Measurements from ENCODE around the gene IARS2.
"Not testable (repeated sequence)": the region's sequence is repeated elsewhere in the genome, so short reads cannot be mapped to it uniquely, and the experiment has no call there.

Gene IARS2

DNA sequence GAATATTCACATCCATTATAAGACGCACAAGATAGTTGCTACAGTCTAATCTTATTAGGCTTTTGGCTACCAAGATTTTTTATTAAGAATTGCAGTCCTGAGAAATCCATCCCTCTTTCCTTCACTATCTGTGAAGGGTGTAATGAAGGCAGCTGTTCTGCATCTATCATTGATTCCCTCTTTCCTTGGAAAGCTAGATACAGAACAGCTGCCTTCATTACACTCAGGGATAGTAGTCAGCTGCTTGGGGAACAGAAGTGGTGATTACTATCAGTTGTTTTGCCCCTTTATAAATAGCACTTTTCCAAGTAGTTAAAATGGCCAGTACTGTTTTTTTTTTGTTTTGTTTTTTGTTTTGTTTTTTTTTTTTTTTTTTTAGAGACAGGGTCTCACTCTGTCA is 70.2 kb downstream of the IARS2 start:
- no peak for DNase-seq (ENCODE audit: low read depth in 1 of 2, low spot score in 1 of 2)

DNA sequence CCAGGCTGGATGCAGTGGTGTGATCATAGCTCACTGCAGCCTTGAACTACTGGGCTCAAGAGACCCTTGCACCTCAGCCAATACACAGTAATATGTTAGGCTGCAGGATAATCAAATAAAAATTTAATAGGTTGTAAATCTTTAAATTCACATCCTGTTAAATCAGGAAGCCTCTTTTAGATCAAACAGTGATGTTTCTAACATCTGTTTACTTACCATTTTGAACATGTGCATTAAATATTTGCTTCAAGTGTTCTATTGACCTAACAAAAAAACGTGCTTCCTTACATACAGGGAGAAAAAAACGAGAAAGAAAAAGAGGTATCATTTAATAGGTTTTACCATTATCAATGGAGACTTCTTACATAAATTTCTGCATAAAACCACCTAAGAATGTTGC is 70.6 kb downstream of the IARS2 start:
- no peak for DNase-seq (ENCODE audit: low read depth in 1 of 2, low spot score in 1 of 2)

DNA sequence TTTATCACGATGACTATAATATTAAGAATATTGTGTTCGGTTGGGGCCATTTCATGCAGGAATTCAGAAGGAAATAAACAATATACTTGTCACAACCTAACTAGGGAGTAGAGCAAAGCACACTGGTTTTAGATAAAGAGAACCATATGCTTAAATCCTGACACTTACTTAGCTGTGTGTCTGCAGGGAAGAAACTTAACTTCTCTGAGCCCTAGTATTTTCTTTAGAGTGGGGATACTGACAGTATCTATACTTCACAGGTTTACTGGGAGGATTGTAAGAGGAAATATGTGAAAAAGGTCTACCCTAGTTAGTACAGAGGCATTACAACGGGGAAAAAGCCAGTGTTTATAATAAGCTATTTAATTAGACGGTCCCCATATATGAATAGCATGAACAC is 72.9 kb downstream of the IARS2 start:
- DNase-seq (ENCODE audit: low read depth in 1 of 2, low spot score in 1 of 2): no peak

DNA sequence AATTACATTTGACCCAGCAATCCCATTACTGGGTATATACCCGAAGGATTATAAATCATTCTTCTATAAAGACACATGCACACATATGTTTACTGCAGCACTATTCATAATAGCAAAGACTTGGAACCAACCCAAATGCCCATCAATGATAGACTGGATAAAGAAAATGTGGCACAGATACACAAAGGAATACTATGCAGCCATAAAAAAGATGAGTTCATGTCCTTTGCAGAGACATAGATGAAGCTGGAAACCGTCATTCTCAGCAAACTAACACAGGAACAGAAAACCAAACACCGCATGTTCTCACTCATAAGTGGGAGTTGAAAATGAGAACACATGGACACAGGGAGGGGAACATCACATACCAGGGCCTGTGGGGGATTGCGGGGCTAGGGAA is 76.0 kb downstream of the IARS2 start:
- DNase-seq (ENCODE audit: low read depth in 1 of 2, low spot score in 1 of 2): not testable (repeated sequence)

DNA sequence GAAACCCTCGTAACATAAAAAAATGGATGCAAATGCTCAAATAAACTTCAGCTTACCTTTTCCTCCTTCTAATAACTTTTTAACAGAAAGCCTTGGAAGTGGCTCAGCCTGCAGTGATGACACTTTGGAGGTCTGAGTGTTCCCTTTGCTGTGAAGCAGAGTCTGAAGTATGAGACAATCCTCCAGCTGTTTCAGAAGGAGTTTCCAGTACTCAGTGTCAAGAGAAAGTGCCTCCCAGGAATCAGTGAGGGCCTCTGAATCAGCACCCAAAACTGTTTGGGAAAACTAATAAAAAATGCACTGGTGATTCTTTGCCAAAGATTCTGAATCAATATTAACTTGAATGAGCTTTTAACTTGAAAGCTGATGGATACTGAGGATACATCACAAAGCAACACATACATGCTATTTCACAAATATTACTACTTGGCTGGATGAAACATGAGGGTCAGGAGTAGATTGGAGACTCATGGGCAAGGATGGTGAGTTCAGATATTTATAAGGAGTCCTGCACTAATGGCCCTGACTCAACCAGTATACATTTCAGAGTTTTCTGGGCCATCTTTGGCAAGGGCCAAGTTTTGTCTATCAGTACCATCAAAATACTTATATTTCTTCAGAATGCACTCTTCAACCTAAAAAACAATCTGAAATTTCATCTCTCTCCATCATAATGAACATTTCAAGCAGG is 77.0 kb downstream of the IARS2 start:
- no peak for DNase-seq (ENCODE audit: low read depth in 1 of 2, low spot score in 1 of 2)

DNA sequence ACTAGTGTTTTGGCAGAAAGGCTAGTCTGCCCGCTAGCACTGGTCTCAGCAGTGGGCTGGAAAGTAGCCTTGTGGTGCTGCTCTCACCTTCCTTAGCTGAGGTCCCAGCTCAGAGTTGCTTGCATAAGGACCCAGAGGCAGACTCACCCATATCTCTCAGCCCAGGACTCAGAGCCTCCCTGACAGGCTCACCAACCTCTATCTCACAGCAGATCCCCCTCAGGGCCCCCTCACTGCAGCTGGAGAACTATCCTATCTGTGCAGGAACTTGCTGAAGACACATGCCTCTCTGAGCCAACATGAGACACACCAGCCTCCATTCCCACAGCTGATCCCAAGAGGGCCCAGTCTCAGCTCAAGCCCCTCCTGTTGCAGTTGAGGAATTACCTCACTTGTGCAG is 82.6 kb downstream of the IARS2 start:
- no peak for DNase-seq (ENCODE audit: low read depth in 1 of 2, low spot score in 1 of 2)

DNA sequence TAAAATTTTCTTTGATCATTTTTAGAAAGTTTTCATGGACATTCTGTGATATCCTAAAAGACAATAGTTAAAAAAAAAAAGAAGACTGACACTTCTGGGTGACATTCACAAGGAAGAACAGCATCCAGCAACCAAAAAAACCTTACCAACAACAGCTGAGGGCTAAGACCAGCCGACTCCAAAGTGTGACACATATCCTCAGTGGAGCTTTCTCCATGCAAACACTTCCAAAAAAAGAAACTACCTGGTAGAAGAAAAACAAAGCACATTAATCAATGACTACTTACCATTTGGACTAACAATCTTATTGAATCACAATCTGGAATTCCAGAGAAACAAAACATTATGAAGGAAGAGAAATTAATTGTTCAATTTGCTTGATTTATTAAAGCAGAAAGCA is 88.2 kb downstream of the IARS2 start:
- no peak for DNase-seq (ENCODE audit: low read depth in 1 of 2, low spot score in 1 of 2)

DNA sequence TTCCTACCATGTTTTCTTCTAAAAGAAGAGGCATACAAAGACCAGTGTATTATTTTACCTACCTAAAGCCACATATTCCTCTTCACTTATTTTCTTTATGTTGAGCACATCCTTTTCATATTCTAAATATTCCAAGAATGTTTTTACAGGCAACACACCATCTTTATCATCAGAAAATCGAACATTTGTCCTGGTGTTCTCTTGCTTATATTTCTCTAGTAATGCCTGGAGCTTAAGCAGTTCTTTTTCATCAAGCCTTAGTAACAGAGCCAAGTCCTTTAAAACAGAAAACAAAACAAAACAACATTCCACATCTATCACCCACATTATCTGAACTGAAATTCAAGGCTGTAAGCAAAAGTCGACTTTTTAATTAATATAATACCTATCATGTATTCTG is 88.7 kb downstream of the IARS2 start:
- DNase-seq (ENCODE audit: low read depth in 1 of 2, low spot score in 1 of 2): no peak

DNA sequence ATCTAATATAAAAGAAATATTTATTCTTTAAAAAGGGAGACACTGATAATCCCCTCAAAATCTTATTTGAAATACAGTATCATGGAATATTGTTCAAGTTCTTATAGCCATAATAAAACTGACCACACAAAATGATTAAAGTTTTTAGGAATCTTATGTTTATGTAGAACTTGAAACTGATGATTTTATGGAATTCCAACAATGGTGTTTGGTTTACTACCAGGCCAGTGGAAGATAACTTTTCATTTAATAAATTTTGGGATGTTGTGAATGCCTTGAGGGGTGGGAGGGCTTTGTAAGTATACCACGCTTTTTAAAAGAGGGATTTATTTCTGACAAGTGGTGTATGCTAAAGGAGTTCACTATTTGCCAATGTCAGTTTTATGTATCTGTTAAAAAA is 90.6 kb downstream of the IARS2 start:
- no peak for DNase-seq (ENCODE audit: low read depth in 1 of 2, low spot score in 1 of 2)

DNA sequence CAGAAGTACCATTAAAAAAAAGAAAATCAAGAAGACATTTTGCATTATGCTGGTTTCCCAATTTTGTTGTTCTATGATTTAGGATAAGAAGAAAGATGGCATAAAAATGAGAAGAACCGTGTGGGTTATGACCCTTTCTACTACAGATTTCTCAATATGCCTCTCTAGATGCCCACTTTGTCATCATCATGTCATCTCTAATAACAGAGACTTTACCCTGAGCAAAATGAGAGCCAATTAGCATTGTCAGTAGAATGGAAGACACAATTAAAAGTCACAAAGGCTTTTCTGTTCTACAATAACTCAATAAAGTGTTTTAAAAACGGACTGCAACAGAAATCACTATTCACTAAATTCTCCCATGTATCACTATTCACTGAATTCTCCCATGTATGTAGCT is 92.8 kb downstream of the IARS2 start:
- no peak for DNase-seq (ENCODE audit: low read depth in 1 of 2, low spot score in 1 of 2)

DNA sequence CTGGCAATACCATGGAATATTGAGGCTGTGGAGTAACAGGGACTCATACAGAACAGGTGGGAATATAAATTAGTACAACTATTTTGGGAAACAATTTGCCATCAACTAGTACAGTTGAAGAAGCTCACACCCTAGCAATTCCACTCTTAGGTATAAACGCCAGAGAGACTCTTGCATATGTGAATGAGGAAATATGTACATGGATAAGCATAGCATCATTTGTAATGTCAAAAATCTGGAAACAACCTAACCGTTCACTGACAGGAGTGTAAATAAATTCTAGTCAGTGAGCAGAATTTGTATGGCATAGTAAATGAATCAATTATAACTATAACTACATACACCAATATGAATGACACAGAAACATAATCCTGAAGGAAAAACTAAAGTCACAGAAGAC is 94.6 kb downstream of the IARS2 start:
- no peak for DNase-seq (ENCODE audit: low read depth in 1 of 2, low spot score in 1 of 2)

DNA sequence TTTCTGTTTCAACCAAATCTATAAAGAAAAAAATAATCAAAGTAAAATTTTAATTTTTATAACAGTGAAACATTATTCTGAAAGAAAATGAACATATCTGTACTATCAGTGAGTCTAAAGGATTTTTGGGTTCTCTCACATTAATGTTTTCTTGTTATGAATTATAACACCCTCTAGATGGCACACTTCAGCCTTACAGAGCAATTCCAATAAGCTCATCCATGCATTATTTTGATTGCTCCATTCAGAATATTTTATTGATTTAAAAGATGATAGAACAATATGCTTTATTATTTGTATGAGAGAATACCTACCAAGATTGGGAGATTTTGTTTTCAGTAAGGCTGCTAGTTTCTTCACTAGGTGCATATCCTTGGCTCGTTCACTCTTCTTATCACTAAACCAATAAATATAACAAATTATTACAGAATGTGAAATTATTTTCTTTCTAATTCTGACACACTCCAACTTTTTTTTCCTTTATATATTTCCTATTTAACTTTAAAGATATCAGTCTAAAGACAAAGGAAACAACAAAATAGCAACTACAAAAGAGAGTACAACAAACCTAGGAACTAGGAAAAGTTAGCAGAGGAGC is 95.9 kb downstream of the IARS2 start:
- no peak for DNase-seq (ENCODE audit: low read depth in 1 of 2, low spot score in 1 of 2)

DNA sequence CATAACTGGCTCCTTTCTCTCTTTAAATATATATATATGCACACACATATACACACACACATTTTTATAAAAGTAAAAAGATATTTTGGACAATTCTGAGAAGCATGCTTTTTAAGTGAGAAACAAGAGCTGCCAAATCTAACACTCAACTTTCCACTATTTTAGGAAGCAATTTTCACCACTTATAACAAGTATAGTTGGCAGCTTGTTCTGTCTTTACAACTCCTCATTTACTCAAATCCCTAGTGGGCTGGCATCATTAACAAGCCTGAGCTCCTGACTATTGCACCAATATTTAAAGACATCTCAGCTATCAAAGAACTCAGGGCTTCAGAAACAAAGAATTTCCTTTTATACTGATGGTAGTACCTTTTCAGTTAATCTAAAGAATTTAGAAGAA is 101.8 kb downstream of the IARS2 start:
- DNase-seq (ENCODE audit: low read depth in 1 of 2, low spot score in 1 of 2): no peak

Data from activated CD4-positive, alpha-beta T cell treated with anti-CD3 and anti-CD28 coated beads, Interleukin-2, amount 50 U/mL, for 24 hours (primary cell).